ENCODE data around the gene PEX16.

The PEX16 gene

GRCh38 chr11:45932217-45932616 is 14.5 kb upstream of the PEX16 start:
- no peak for TF ChIP-seq TAF1 (IDR thresholded peaks at IDR 0.05; ENCODE audit: low read depth, low read length)
- TF ChIP-seq PAX5 (IDR thresholded peaks at IDR 0.05; ENCODE audit: insufficient read depth, low read length, severe bottlenecking): no peak
- TF ChIP-seq POU2F2 (IDR thresholded peaks at IDR 0.05; ENCODE audit: low read depth, low read length): no peak
- no peak for TF ChIP-seq POLR2A (IDR thresholded peaks at IDR 0.05; ENCODE audit: low read depth, low read length)
- TF ChIP-seq SPI1 (IDR thresholded peaks at IDR 0.05; ENCODE audit: low read depth, low read length): no peak
- TF ChIP-seq POLR2AphosphoS5 (IDR thresholded peaks at IDR 0.05; ENCODE audit: low read depth, low read length): no peak
- FAIRE-seq (no peak), DNase-seq (ENCODE audit: insufficient read length, low spot score) (no peak)

GRCh38 chr11:45931739-45932138 is 14.1 kb upstream of the PEX16 start:
- TF ChIP-seq TAF1 (IDR thresholded peaks at IDR 0.05; ENCODE audit: low read depth, low read length) (no peak), POLR2A (IDR thresholded peaks at IDR 0.05; ENCODE audit: low read depth, low read length) (no peak), PAX5 (IDR thresholded peaks at IDR 0.05; ENCODE audit: insufficient read depth, low read length, severe bottlenecking) (no peak)
- DNase-seq (ENCODE audit: insufficient read length, low spot score) (no peak), FAIRE-seq (no peak)

- FAIRE-seq: peak; percentile 13
- no peak for DNase-seq (ENCODE audit: insufficient read length, low spot score)
- TF ChIP-seq POLR2AphosphoS5 (IDR thresholded peaks at IDR 0.05; ENCODE audit: low read depth, low read length) (no peak), POU2F2 (IDR thresholded peaks at IDR 0.05; ENCODE audit: low read depth, low read length) (no peak), SPI1 (IDR thresholded peaks at IDR 0.05; ENCODE audit: low read depth, low read length) (0 out of 2 replicates have a peak, but pooled peaks have one; percentile 14), TAF1 (IDR thresholded peaks at IDR 0.05; ENCODE audit: low read depth, low read length) (no peak), PAX5 (IDR thresholded peaks at IDR 0.05; ENCODE audit: insufficient read depth, low read length, severe bottlenecking) (no peak)
Observed at GRCh38 chr11:45930951-45931570, 13.4 kb upstream of the PEX16 start.

GRCh38 chr11:45930031-45930794 is 12.5 kb upstream of the PEX16 start:
- TF ChIP-seq POLR2AphosphoS5 (IDR thresholded peaks at IDR 0.05; ENCODE audit: low read depth, low read length): peak; percentile 37
- TF ChIP-seq POU2F2 (IDR thresholded peaks at IDR 0.05; ENCODE audit: low read depth, low read length): peak; percentile 80
- TF ChIP-seq SPI1 (IDR thresholded peaks at IDR 0.05; ENCODE audit: low read depth, low read length): no peak; the same call in 1 of the 2 replicates
- TF ChIP-seq POLR2A (IDR thresholded peaks at IDR 0.05; ENCODE audit: low read depth, low read length): no peak
- TF ChIP-seq PAX5 (IDR thresholded peaks at IDR 0.05; ENCODE audit: insufficient read depth, low read length, severe bottlenecking): peak; percentile 96
- TF ChIP-seq TAF1 (IDR thresholded peaks at IDR 0.05; ENCODE audit: low read depth, low read length): no peak
- DNase-seq (ENCODE audit: insufficient read length, low spot score) (peak; percentile 91), FAIRE-seq (peak; percentile 100)

- TF ChIP-seq POU2F2 (IDR thresholded peaks at IDR 0.05; ENCODE audit: low read depth, low read length) (no peak), TAF1 (IDR thresholded peaks at IDR 0.05; ENCODE audit: low read depth, low read length) (no peak), SPI1 (IDR thresholded peaks at IDR 0.05; ENCODE audit: low read depth, low read length) (no peak), POLR2AphosphoS5 (IDR thresholded peaks at IDR 0.05; ENCODE audit: low read depth, low read length) (no peak), PAX5 (IDR thresholded peaks at IDR 0.05; ENCODE audit: insufficient read depth, low read length, severe bottlenecking) (no peak), POLR2A (IDR thresholded peaks at IDR 0.05; ENCODE audit: low read depth, low read length) (no peak)
- no peak for DNase-seq (ENCODE audit: insufficient read length, low spot score)
- no peak for FAIRE-seq
Observed at GRCh38 chr11:45929486-45930030, 11.9 kb upstream of the PEX16 start.

GRCh38 chr11:45928535-45929215 is 11.0 kb upstream of the PEX16 start:
- TF ChIP-seq POU2F2 (IDR thresholded peaks at IDR 0.05; ENCODE audit: low read depth, low read length): no peak
- no peak for TF ChIP-seq POLR2AphosphoS5 (IDR thresholded peaks at IDR 0.05; ENCODE audit: low read depth, low read length)
- DNase-seq (ENCODE audit: insufficient read length, low spot score): no peak
- no peak for FAIRE-seq

- DNase-seq (ENCODE audit: insufficient read length, low spot score): no peak
- FAIRE-seq: no peak
- TF ChIP-seq PAX5 (IDR thresholded peaks at IDR 0.05; ENCODE audit: insufficient read depth, low read length, severe bottlenecking) (no peak), SPI1 (IDR thresholded peaks at IDR 0.05; ENCODE audit: low read depth, low read length) (no peak), POLR2AphosphoS5 (IDR thresholded peaks at IDR 0.05; ENCODE audit: low read depth, low read length) (no peak), POLR2A (IDR thresholded peaks at IDR 0.05; ENCODE audit: low read depth, low read length) (no peak), POU2F2 (IDR thresholded peaks at IDR 0.05; ENCODE audit: low read depth, low read length) (no peak), TAF1 (IDR thresholded peaks at IDR 0.05; ENCODE audit: low read depth, low read length) (no peak)
Observed at GRCh38 chr11:45927684-45928413, 10.2 kb upstream of the PEX16 start.

- TF ChIP-seq SPI1 (IDR thresholded peaks at IDR 0.05; ENCODE audit: low read depth, low read length): no peak
- TF ChIP-seq POLR2A (IDR thresholded peaks at IDR 0.05; ENCODE audit: low read depth, low read length): no peak
- no peak for TF ChIP-seq POLR2AphosphoS5 (IDR thresholded peaks at IDR 0.05; ENCODE audit: low read depth, low read length)
- no peak for TF ChIP-seq TAF1 (IDR thresholded peaks at IDR 0.05; ENCODE audit: low read depth, low read length)
- no peak for TF ChIP-seq POU2F2 (IDR thresholded peaks at IDR 0.05; ENCODE audit: low read depth, low read length)
- FAIRE-seq: no peak
- no peak for DNase-seq (ENCODE audit: insufficient read length, low spot score)
Observed at GRCh38 chr11:45927332-45927683, 9.6 kb upstream of the PEX16 start.
